HG02763 (cell line): ENCODE measurements around the gene OR10P1.
"Not testable (repeated sequence)": the region's sequence is repeated elsewhere in the genome, so short reads cannot be mapped to it uniquely, and the experiment has no call there.

Source experiments
- ATAC-seq: cut with Tn5 transposase; IDR thresholded peaks from one replicate; pipeline ENCODE4 v1.9.1; 2021; ENCODE audit warnings: mild to moderate bottlenecking, moderate library complexity; ENCODE audit not compliant: unreplicated experiment

The OR10P1 gene, protein sequence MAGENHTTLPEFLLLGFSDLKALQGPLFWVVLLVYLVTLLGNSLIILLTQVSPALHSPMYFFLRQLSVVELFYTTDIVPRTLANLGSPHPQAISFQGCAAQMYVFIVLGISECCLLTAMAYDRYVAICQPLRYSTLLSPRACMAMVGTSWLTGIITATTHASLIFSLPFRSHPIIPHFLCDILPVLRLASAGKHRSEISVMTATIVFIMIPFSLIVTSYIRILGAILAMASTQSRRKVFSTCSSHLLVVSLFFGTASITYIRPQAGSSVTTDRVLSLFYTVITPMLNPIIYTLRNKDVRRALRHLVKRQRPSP

DNA sequence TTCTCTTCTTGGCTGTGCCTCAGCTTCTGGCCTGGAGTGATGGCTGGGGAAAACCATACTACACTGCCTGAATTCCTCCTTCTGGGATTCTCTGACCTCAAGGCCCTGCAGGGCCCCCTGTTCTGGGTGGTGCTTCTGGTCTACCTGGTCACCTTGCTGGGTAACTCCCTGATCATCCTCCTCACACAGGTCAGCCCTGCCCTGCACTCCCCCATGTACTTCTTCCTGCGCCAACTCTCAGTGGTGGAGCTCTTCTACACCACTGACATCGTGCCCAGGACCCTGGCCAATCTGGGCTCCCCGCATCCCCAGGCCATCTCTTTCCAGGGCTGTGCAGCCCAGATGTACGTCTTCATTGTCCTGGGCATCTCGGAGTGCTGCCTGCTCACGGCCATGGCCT lies at the start of gene OR10P1:
OR10P1 (plus strand) TSS at position 40 of the 400 bp plus-strand sequence; CDS start at position 40, 0 bp downstream.
- no peak for ATAC-seq

DNA sequence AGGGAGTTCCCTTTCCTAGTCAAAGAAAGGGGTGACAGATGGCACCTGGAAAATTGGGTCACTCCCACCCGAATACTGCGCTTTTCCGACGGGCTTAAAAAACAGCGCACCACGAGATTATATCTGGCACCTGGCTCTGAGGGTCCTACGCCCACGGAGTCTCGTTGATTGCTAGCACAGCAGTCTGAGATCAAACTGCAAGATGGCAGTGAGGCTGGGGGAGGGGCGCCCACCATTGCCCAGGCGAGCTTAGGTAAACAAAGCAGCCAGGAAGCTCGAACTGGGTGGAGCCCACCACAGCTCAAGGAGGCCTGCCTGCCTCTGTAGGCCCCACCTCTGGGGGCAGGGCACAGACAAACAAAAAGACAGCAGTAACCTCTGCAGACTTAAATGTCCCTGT lies 46.5 kb upstream of the OR10P1 start:
- not testable (repeated sequence) for ATAC-seq

DNA sequence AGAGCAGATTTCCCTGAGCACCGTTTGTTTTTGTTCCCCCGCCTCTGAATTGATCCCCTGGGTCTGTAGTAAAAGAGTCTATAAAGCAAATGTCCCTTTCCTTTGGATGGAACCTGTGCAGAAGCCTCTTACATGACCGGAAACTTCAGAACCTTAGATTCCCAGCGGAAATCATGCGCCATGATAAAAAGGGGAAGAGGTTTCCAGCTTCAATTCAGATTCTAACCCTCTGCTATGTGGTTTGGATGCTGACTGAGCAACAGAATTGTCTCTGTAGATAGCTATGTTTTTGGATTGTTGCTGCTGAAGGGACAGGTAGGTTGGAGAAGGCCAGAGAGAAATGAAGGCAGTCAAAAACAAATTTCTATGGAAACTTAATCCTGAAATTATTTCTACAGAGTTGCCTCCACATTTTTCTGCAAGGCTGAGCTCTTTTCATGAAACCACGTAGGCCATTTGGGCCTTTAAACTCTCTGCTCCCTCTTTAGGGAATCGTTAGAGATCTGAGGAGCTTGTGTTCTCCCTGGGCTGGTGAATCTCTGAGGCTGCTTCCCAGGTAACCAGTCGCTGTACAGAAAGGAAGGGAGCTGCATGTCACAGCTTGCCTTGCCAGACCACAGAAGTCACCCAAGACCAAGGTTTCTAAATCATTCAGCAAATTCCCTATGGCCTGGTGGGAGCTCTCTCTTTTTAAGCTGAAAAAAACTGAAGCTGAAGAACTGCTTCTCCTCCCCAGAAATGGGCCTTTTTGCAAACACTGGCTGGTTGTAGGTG lies 28.7 kb upstream of the OR10P1 start:
- ATAC-seq, result no peak

DNA sequence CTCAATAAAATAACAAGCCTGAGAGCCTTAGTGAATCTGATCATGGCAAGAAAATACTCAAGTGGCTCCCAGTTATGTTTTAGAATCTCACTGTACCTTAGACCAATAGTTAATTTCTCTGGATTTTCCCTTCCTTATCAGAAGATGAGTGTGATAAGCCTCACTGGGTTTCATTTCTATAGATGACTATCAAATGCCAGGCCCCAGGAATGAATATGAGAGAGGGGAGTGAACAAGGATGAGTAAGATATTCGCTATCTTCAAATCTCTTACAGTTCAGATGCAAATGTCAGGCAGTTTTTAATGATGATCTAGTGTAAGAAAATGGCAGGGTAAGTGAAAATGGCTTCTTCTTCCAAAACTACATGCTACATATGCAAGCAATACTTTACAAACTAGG lies 26.1 kb upstream of the OR10P1 start:
- ATAC-seq, result no peak

DNA sequence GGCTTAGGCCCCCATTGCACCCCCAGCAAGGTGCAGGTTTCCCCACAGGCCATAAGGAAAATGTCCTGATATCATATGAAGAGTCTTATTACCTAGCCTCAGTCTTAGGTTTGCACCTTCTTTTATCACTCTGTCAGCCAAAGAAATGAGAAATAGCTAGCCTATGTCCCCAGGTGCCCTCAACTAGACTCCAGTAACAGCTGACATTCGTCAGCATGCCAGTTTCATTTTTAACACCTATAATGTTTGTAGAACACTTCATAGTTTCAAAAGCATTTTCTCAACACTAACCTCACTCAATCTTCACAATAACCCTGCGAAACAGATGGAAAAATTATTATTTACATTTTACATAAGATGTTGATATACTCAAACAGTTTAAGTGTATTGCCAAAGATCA lies 24.0 kb upstream of the OR10P1 start:
- ATAC-seq, result no peak

DNA sequence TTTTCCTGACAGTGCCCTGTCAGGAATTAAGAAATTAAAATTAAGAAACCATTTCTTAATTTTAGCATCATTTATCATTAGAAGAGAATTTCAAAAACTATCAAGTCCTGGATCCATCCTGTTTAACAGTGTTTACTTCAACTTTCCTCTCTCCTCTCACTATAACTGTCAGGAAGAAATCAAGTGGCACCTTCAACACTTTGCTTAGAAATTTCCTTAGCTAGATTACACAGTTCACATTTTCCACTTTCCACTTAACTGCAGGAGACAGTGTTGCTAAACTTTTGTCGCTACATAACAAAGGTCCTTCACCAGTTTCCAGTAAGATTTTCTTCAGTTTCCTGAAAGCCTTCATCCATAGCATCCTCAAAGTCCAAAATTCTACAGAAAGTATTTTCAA lies 21.9 kb upstream of the OR10P1 start:
- ATAC-seq, result no peak

DNA sequence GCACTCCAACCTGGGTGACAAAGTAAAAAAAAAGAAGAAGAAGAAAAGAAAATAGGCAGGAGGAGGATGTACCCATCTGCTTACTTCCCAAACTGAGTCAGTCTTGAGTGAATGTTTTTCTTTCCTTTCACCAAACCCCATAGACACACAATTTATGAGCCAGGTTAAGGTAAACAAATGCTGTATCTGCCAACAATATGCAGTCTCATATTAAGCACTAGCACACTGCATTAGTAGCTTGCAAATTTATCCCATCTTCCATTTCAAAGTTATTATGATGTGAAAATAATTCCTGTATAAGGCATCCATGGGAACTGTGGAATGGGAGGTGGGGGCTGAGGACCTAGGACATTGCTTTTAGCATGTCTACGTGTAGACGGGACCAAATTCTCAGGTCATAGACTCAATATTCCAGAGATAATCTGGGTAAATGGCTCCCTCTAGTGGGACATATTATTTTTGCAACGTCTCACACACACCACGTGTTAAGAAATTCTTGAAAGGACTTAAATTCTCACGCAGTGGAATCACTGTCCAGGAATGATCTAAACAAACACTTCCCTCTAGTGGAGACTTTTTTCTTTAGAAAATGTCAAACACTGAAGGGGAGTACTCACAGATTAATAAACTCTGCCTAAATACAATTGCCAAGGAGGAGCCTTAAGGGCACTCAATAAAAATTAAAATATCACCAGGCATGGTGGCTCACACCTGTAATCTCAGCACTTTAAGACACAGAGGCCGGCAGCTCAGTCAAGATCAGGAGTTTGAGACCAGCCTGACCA lies 17.1 kb upstream of the OR10P1 start:
- peak; percentile 68 for ATAC-seq

DNA sequence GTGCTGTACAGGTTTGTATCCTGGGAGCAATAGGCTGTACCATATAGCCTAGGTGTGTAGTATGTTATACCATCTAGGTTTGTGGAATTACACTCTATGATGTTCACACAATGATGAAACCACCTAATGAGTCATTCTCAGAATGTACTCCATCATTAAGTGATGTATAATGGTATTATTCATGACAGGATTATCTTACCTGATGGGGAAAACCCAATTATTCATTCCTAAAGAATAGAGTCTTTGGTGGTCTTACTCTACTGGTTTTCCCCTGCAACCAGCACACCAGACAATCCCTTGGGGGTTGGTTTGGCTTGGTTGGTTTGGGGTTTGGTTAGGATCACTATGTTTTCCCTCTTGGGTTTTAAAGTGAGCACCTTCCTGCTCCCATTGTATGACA lies 12.6 kb upstream of the OR10P1 start:
- ATAC-seq, result no peak

DNA sequence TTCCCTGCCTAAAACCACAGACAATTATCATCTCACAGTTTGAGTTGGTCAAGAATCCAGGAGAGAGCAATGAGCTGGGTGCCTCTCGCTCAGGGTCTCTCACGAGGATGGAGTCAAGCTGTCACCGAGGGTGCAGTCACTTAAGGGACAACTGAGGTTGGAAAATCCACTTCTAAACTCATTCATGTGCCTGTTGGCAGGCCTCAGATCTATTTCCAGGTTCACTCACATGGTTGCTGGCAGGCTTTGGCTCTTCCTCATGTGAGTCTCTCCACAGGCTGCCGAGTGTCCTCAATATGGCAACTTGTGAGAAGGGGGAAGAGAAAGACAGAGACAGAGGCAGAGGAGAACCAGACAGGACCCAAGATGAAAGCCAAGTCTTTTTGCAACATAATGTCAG lies 10.5 kb upstream of the OR10P1 start:
- ATAC-seq, result no peak

DNA sequence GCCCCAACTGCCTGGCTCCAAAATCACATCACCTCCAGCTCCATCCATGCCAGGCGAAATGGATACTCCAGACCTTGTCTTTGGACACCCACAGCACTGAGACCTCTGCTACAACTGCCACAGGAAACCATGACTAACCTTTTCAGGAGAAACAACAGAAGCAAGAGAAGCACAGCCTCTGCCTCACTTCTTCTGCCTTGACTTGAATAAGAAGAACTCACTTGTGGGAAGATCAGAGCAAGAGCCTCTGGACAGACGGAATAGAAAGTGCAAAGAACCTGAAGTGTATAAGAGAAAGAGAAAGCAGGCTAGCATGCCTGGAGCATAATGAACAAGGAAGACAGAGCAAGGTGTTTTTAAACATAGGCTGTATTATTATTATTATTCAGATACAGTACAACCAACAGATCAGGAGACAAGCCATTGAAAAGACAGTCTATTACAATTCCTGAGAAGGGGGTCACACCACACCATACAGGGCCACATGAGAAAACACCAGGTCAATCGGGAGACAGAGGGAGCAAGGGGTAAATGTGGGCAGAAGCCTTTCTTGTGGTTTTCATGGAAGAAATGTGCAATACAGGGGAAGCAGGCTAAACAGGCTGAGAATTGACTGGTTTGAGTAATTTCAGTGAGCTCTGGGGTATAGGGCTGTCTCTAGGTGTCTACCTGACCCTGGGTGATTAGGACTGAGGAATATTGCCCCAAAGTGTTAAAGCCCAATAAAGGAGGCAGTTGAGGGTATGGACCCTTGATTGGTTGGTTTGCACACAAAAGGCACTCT lies 7.4 kb upstream of the OR10P1 start:
- no peak for ATAC-seq

DNA sequence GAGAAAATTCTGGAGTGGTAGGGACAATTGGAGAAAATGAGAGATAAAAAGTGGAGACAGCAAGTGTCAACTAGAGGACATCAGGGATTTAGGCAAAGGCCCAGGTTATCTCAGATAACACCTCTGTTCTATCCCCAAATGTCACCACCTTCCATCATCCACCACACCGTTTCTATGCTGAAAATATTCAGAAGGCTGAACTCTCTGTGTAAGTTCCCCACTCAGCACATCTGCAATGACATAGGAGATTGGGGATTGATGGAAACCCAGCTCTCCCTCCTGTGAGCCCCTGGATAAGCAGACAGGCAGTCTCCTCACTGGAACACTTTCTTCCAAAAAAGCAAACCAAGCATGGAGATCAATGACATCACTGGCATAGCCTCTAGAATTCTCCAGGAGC lies 5.6 kb upstream of the OR10P1 start:
- ATAC-seq, result no peak

DNA sequence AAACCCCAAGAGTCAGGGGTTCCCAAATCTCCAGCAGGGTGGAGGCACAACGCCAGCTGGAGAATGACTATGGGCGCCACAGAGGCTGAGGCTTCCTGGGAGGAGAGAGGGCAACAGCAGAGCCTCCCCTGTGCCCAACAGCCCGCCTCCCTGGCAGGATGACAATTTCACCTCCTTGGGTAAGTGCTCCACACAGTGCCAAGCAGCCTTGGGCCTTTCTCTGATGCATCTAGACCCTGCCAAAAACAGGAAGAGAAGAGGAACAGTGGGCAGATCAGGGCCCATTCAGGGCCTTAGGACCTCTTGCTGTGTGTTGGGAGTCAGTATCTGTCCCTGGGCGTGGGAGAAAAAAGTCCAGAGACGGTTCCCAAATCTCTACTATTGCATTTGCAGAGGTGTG lies 5.0 kb upstream of the OR10P1 start:
- ATAC-seq, result no peak

DNA sequence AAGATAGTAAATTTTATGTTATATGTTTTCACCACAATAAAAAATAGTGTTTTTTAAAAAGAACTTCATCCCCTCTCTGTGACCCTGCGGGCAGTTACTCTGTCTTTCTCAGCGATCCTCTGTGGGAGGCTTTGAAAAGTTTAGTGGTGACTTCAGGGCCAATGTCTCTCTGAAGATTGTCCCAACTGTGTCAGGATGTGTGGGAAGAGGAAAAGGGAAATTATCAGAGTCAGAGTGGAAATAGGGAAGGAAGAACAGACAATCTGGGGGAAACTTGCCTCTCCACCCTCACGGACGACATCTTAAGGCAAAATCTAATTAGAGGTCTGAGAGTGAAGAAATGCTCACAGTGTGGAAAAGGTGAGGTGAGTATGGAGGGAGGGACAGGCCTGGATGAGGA lies 3.5 kb upstream of the OR10P1 start:
- ATAC-seq, result no peak

DNA sequence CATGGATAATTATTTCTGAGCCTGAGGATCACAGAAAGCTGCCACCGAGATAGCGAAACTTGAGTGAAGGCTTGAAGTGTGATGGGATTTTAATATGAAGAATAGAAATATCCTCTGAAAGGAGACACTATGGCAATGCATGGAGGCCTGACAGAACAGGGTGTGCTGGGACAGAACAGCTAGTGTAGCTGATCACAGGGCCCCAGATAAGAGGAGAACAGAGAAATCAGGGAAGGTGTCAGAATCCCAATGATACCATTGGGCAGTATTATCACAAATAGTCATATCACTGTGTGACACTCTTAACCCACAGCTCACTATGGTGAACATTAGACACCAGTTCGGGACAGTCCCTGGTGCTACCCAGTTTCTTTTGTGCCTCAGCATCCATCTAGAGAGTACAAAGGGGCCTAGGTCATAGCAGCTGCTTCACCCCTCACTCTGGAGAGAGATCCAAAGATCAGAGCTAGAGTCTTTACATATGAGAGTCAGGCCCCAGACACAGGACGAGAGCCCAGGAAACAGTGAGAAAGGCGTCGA lies 506 bp upstream of the OR10P1 start:
- no peak for ATAC-seq

DNA sequence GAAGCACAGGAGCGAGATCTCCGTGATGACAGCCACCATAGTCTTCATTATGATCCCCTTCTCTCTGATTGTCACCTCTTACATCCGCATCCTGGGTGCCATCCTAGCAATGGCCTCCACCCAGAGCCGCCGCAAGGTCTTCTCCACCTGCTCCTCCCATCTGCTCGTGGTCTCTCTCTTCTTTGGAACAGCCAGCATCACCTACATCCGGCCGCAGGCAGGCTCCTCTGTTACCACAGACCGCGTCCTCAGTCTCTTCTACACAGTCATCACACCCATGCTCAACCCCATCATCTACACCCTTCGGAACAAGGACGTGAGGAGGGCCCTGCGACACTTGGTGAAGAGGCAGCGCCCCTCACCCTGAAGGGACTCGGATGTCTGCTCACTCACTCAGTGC lies 775 bp downstream of the OR10P1 start:
- no peak for ATAC-seq

DNA sequence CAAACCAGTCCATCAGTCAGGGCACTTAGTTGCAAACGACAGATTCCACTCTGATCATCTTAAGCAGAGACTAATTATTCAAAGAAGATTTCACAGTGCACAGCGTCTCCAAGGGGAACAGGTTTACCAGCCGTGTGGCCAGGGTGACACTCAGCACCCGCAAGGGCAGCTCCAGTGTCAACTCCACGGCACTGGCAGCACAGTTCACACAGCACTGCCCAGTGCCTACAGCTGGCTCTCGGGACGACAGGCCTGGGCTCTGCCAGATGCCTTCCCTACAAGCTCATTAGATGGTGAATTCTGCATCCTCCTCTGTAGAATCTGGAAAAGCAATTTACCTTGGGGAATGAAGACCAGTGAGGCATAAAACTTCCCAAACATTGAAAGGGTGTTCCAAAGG lies 4.9 kb downstream of the OR10P1 start:
- ATAC-seq, result no peak

DNA sequence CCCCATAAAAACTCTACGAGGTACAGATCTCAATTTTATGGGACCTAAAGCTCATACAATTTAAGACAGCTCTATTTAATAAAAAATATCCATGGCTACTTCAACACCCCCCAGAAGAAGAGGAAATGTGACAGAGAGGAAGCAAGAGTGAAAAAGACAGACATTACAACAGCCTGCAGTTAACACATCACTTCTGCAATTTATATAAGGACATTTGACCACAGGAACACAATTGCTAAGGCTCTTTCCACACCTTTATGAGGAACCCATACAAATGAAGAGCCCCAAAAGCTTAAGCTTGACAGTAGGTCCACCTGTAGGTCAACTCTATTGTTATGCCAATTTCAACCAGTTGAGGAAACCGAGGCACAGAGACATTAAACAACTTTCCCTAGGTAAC lies 5.6 kb downstream of the OR10P1 start:
- ATAC-seq, result no peak

DNA sequence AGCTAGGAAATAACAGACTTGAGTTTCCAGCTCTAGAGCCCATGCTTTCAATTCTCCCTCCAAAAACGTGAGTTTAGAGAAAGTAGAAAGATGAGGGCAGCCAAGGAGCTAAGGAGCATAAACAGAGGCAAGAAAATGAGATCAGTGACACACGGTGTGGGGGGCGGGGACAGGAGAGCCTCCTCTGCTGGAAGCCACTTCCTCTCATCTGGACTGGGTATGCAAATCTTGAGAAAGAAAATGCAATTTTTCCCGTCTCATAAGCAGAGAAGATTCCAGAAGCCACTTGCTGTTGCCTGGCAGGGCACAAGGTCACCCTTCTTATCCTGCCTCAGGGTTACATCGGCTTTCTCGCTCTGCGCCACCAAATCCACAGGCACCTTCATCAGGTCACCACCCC lies 6.0 kb downstream of the OR10P1 start:
- ATAC-seq, result no peak

DNA sequence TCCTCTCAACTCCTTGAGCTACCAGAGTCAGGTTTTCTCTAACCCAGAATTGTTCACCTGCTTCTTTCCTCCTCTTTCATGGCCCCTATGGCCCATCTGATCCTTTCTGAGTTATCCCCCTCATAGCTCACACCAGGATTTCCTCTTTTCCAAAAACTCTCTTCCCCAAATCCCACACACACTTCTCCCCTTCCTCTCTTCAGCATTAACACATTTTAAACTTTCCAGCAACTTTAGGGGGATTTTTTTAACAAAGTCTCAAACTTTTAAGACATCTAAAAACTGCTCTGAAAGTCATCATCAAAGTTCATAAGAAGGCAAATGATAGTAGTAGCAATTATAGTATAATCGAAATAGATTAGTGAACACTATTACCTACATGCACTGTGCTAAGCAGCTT lies 7.9 kb downstream of the OR10P1 start:
- ATAC-seq, result no peak

DNA sequence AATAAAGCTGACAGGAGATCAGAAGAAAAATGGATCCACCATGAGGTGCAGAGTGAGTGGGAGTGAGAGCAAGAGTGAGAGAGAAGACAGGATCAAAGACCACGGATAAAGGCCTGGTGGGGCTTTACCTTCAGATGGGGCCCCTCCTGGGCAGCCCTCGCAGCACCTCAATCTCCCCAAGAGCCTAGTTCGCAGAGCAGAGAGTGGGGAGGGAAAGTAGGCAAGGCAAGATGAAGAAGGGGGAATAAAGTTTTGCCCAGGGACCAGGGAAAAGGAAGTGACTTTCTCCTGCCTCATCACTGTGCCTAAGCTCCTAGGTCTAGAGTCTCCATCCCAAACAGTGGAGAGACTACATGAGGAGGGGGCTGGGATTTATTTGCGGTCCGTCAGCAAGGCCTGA lies 10.3 kb downstream of the OR10P1 start:
- ATAC-seq, result no peak
